NCI-H446 (cell line): ENCODE data around the gene KCNH1.

Experiments used
- DNase-seq, 2 experiments: peaks; one replicate each; lab custom pipeline; 2025; lab: John Stamatoyannopoulos, UW

Gene KCNH1

GRCh38 chr1:210635108-210635507 is 498.8 kb downstream of the KCNH1 start:
- DNase-seq = no peak

- DNase-seq = no peak
Observed at GRCh38 chr1:210633636-210634035, 500.3 kb downstream of the KCNH1 start.

GRCh38 chr1:210633140-210633539 is 500.8 kb downstream of the KCNH1 start:
- no peak for DNase-seq

GRCh38 chr1:210631399-210631798 is 502.5 kb downstream of the KCNH1 start:
- no peak for DNase-seq

GRCh38 chr1:210629276-210629675 is 504.7 kb downstream of the KCNH1 start:
- no peak for DNase-seq

GRCh38 chr1:210627755-210628154 is 506.2 kb downstream of the KCNH1 start:
- DNase-seq = no peak
